ENCODE measurements around the gene WFIKKN2.

WFIKKN2 gene, protein sequence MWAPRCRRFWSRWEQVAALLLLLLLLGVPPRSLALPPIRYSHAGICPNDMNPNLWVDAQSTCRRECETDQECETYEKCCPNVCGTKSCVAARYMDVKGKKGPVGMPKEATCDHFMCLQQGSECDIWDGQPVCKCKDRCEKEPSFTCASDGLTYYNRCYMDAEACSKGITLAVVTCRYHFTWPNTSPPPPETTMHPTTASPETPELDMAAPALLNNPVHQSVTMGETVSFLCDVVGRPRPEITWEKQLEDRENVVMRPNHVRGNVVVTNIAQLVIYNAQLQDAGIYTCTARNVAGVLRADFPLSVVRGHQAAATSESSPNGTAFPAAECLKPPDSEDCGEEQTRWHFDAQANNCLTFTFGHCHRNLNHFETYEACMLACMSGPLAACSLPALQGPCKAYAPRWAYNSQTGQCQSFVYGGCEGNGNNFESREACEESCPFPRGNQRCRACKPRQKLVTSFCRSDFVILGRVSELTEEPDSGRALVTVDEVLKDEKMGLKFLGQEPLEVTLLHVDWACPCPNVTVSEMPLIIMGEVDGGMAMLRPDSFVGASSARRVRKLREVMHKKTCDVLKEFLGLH

GRCh38 chr17:50835301-50836234 lies at the start of gene WFIKKN2:
Gene WFIKKN2, plus strand, starts transcription at chr17:50835586. Its CDS starts 352 bp downstream, at chr17:50835938.
- TF ChIP-seq GATA2 (IDR thresholded peaks at IDR 0.05; ENCODE audit: low read depth, low read length) (no peak), GATA3 (IDR thresholded peaks at IDR 0.05; ENCODE audit: low read depth, low read length) (no peak)

DNA sequence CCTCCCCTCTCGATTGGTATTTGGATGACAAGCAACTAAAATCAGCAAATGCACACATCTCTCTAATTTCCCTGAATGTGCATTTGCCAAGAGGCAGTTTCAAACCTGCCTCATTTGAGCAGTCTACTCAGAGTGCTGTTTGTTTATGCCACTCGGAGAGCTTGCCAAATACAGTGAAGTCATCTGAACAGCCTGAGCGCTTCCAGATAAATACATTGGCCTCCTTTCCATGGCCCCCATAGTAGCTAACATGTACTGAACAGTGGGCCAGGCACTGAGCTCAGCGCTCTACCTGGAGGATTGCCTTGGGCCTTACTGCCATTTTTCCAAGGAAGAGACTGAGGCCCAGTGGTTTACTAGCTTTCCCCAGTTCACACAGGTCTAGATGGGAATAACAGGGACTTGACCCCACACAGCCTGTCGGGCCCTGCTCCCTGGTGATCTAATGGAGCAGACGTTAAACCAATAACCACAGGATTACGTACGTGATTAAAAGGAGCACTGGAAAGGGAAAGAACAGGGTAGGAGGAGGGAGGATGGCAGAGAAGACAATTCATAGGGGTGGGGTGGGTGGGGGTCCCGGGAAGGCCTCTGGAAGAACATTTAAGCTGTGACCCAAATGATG lies 49.3 kb upstream of the WFIKKN2 start:
- TF ChIP-seq GATA3 (IDR thresholded peaks at IDR 0.05; ENCODE audit: low read depth, low read length) (no peak), GATA2 (IDR thresholded peaks at IDR 0.05; ENCODE audit: low read depth, low read length) (no peak)

DNA sequence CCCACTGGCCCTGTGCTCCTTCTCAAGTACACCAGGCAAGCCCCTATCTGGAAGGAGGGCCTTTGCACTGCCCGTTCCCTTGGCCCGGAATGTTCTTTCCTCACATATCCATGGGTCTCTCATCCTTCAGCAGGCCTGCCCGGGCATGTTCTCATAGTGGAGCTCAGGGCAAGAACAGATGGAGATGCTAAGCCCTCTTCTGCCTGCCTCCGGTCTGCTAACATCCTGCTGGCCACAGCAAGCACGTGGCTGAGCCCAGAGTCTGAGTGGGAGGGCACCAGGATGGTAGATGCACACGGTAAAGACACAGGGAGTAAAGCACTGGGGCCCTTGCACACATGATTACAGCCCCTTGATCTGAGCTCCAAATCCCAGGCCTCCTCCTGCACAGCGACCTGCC lies 48.3 kb upstream of the WFIKKN2 start:
- TF ChIP-seq GATA2 (IDR thresholded peaks at IDR 0.05; ENCODE audit: low read depth, low read length): no peak

GRCh38 chr17:50790618-50791017 lies 44.8 kb upstream of the WFIKKN2 start:
- TF ChIP-seq GATA2 (IDR thresholded peaks at IDR 0.05; ENCODE audit: low read depth, low read length): no peak
- TF ChIP-seq GATA3 (IDR thresholded peaks at IDR 0.05; ENCODE audit: low read depth, low read length): no peak

DNA sequence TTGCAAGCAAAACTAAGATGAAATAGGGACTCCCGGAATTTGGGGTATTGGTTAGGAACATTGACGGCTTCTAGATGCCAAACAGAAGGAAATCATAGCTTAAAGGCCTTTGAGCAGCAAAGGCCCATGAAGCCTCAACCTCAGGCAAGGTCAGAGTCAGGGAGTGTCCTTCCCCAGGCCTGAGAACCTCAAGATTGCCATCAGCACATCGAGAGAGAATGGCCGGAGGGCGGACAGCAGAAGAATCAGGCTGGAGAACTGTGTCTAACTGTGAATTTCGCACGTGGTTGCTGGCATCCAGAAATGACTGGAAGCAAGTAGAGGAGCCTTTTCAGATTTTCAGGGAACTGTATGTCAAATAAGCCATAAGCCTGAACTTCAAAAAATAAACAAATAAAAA lies 43.3 kb upstream of the WFIKKN2 start:
- TF ChIP-seq GATA2 (IDR thresholded peaks at IDR 0.05; ENCODE audit: low read depth, low read length) (no peak), GATA3 (IDR thresholded peaks at IDR 0.05; ENCODE audit: low read depth, low read length) (no peak)

DNA sequence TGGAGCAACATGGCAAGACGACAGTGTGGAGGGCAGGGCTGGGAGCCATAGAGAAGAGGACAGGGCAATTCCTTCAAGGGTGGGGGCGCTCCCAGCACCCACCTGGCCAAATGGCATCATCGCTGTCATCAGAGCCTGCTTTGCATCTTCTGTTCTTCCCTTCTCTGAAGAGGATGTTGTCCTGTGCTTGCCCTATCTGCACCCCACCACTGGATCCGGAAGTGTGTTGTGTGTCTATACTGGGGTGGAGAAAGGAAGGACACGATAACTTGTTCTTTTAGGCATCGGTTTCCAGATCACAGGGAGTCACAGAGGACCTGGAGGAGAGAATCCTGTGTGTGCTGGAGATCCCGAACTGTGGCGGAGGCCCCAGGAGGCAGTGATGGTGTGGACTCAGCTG lies 42.4 kb upstream of the WFIKKN2 start:
- no peak for TF ChIP-seq GATA3 (IDR thresholded peaks at IDR 0.05; ENCODE audit: low read depth, low read length)
- TF ChIP-seq GATA2 (IDR thresholded peaks at IDR 0.05; ENCODE audit: low read depth, low read length): no peak

- TF ChIP-seq GATA3 (IDR thresholded peaks at IDR 0.05; ENCODE audit: low read depth, low read length) (no peak), GATA2 (IDR thresholded peaks at IDR 0.05; ENCODE audit: low read depth, low read length) (no peak)
Observed at GRCh38 chr17:50794361-50794760, 41.0 kb upstream of the WFIKKN2 start.

DNA sequence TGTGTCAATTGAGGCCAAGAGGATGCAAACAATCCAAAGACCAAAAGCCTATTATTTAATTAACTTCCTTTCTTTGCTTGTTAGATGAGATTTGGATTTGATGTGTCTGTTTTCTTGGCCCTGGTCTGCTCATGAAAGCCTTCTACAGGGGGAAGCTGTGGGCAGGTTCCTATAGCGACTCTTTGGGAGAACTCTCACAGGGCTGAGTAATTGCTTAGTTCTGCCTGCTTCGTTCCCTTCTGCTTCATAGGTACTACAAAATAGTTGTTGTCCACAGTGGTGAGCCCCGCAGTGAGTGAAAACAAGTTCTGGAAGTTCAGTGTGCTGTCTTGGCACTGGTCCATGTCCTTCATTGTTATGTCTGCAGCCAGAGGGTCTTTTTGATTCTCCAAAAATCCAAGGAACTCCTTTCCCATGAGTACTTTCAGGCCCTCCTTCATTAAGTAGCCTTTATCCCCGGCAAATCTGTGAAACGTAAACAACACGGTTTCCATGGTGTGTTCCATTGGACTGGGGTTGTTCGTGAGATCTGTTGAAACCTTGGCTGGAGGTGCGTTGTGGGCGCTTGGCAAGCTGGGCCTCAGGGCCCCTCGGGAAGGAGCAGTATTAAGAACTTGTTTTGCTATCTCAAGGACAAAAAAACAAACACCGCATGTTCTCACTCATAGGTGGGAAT lies 38.1 kb upstream of the WFIKKN2 start:
- TF ChIP-seq GATA3 (IDR thresholded peaks at IDR 0.05; ENCODE audit: low read depth, low read length) (no peak), GATA2 (IDR thresholded peaks at IDR 0.05; ENCODE audit: low read depth, low read length) (no peak)

DNA sequence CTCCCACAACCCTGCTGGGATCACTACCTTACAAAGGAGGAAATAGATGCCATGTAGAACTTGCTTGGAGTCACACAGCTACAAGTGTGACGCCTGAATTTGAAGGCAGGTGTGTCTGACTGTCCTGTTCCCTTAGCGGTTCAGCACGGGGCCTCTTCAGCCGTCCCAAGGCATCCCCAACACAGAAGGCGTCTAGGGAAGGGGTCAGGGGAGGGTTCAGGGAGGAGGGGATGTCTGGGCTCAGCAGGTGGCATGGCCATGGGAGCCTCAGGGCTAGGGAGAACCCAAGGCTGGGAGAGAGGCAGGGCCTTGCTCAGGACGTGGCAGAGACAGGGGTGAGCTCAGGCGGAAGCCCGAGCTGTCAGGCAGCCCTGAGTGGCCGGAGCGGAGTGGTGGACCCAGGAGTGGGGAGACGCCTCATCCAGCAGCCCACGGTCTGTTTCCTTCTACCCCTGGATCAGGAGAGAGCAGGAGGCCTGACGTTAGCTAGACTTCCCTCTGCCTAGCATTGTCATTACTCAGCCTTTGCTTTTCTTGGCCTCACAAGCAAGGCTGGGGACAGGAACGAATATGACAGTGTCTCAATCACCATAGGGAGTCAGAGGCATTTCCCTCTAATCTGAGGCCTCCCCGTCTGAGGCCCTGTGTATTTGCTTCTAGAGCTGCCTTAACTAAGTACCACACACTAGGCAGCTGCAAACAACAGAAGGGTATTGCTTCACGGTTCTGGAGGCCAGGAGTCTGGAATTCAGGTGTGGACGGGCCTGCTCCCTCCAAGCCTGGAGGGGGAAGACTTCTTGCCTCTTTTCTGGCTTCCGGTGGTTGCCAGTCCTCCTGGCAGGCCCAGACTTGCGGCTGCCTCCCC lies 36.7 kb upstream of the WFIKKN2 start:
- TF ChIP-seq GATA2 (IDR thresholded peaks at IDR 0.05; ENCODE audit: low read depth, low read length) (no peak), GATA3 (IDR thresholded peaks at IDR 0.05; ENCODE audit: low read depth, low read length) (no peak)

DNA sequence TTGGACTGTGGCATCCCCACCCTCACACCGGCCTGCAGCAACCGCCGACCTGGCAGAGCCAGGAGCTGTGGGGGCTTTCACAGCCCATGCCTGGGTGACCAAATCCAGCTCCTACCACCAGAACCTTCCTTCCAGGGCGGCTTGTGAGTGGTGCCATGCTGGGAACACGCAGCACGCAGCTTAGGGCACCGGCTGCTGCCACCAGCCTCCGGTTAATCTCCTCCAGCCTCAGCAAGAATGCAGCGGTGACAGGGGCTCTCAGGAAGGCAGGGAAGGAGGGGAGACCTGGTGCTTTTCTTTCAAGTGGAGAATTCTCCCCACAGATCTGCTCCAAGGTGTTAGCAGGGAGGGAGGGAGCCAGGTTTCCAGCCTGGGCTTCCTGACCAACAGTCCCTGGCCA lies 35.8 kb upstream of the WFIKKN2 start:
- TF ChIP-seq GATA3 (IDR thresholded peaks at IDR 0.05; ENCODE audit: low read depth, low read length): no peak
- TF ChIP-seq GATA2 (IDR thresholded peaks at IDR 0.05; ENCODE audit: low read depth, low read length): no peak

DNA sequence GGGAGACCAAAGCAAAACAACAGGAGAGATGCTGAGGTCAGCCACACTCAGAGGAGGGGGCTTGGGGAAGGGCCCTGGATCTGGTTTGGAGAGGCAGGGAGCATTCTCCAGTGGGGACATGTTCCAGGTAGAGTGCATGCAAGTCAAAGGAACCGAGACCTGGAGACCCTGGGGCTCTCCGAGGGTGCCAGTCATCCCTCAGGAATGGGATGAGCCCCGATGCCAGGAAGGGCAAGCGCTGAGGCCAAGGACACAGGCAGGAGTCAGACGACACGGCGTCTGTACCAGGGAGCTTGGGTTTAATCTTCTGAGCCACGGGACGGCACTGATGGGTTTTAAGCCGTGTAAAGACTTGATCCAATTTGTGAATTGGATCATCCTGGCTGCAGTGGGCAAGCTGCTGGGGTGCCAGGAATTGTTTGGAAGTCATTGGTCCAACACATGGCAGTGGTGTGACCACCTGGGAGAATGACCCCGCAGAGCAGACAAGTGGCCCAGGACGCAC lies 35.1 kb upstream of the WFIKKN2 start:
- TF ChIP-seq GATA2 (IDR thresholded peaks at IDR 0.05; ENCODE audit: low read depth, low read length) (no peak), GATA3 (IDR thresholded peaks at IDR 0.05; ENCODE audit: low read depth, low read length) (no peak)

Measured in SH-SY5Y (cell line).